Inflammatory macrophage treated with lipopolysaccharide for 4 hours (primary cell): ENCODE data around the gene HCST.
A peak's percentile ranks its signal among the peaks of the same experiment; 100 is the strongest.

Source experiments
- DNase-seq: peaks from one replicate; pipeline ENCODE4 v3.0.0-alpha.2; 2020

The HCST gene, protein sequence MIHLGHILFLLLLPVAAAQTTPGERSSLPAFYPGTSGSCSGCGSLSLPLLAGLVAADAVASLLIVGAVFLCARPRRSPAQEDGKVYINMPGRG

DNA sequence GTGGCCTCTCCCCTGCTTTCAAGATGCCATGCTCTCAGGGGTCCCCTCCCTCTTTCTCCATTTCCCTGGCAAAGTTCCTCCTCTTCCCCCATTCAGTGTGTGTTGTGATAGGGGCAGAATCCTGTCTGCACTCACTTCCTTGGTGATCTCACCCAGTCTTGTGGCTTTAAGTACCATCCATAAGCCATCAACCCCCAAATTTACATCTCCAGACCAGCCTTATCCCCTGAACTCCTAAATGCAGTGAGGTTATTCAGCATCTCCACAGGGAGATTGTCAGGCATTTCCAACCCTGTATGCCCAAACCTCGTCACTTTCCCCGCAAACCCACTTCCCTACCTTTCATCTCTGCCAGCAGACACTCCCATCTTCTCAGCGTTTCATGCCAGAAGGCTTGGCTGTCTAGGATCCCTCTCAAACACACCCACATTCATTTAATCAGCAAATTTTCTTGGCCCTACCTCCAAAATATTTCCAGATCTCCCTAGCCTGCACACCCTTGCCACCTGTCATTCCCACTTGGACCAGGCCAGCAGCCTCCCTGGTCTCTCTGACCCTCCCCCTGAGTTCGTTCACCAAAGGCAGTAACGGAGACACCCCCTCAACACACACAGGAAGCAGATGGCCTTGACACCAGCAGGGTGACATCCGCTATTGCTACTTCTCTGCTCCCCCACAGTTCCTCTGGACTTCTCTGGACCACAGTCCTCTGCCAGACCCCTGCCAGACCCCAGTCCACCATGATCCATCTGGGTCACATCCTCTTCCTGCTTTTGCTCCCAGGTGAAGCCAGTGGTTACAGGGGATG is at the start of gene HCST:
Gene HCST (plus strand): TSS at position 676 of the 808 bp plus-strand sequence. CDS start 65 bp downstream, at position 741.
- peak; percentile 73 for DNase-seq

DNA sequence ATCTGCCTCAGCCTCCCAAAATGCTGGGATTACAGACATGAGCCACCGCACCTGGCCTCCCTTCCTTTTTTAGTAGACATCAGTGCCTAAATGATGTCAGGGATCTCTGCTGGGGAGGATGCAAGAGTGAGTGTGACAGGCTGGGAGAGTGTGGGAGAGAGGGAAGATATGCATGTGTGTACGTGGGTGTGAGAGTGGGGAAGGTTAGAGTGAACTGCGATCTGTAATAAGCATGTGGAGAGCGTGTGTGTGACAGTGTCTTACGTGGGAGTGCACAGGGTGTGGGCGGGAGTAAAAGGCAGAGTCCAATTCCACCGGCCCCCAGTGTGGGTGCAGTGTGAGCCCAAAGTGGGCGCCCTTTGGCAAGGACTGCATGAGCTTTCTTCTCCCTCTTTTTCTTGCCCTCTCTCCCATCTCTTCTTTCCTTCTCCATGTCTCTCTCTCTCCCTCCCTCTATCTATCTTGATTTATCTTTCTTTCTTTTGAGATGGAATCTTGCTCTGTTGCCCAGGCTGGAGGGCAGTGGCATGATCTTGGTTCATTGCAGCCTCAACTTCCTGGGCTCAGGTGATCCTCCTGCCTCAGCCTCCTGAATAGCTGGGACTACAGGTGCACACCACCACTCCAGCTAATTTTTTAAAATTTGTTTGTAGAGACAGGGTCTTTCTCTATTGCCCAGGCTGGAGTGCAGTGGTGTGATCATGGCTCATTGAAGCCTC is 49.1 kb upstream of the HCST start:
- DNase-seq = no peak

DNA sequence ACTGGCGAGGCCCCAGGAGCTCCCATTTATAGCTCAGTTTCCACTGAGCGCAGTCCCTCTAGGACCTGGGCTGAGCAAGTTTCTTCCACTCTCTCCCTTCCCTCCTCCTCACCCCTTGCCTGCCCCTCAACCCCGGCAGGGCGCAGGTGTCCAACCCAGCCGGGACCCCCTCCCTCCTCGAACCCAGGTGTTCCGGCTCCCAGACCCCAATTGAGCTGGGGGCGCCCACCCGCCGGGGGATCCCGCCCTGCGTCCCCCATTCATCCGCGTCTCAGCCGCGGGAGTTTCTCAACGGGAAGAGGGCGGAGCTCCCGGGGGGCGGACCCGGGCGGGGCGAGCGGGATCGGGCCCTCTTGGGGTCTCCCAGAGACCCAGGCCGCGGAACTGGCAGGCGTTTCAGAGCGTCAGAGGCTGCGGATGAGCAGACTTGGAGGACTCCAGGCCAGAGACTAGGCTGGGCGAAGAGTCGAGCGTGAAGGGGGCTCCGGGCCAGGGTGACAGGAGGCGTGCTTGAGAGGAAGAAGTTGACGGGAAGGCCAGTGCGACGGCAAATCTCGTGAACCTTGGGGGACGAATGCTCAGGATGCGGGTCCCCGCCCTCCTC is 45.7 kb upstream of the HCST start, which contains the start of gene KIRREL2:
Gene KIRREL2 (plus strand): TSS at position 366 of the 604 bp plus-strand sequence. CDS start 209 bp downstream, at position 575.
- DNase-seq = no peak

DNA sequence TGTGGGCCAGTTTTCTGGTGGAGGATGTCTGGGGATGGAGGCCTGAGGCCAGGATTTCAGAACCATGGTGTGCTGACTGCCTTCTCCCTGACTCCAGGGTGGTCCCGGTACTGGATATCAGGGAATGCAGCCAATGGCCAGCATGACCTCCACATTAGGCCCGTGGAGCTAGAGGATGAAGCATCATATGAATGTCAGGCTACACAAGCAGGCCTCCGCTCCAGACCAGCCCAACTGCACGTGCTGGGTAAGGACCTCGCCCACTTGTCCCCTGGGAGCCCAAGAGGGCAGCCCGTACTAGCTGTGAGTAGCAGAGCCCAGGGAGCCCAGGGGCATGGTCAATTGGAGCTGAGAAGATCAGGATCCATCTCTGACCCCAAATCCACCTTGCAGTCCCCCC is 44.0 kb upstream of the HCST start:
- no peak for DNase-seq

DNA sequence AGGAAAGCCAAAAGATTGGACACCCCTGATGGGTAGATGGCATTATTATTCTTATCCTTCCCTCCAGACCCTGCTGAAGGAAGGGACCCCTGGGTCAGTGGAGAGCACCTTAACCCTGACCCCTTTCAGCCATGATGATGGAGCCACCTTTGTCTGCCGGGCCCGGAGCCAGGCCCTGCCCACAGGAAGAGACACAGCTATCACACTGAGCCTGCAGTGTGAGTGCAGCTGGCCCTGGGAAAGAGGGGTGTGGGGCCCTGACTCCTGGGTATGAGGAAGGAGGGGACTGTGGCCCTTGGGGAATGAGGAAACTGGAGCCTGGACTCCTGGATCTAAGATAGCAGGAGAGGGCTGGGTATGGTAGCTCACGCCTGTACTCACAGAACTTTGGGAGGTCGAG is 42.9 kb upstream of the HCST start:
- DNase-seq = no peak

DNA sequence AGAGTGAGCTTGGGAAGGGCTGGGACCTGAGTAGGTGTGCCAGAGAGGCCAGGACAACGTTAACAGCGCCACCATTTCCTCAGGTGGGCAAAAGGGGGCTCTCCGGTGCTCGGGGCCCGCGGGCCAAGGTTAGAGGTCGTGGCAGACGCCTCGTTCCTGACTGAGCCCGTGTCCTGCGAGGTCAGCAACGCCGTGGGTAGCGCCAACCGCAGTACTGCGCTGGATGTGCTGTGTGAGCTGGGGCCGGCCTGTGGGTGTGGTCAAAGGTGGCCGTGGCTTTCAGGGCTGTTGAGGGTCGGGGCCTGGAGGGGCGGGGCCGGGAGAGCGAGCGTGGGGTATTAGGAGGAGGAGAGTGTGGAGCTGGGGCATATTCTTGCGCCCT is 41.9 kb upstream of the HCST start:
- DNase-seq = no peak

DNA sequence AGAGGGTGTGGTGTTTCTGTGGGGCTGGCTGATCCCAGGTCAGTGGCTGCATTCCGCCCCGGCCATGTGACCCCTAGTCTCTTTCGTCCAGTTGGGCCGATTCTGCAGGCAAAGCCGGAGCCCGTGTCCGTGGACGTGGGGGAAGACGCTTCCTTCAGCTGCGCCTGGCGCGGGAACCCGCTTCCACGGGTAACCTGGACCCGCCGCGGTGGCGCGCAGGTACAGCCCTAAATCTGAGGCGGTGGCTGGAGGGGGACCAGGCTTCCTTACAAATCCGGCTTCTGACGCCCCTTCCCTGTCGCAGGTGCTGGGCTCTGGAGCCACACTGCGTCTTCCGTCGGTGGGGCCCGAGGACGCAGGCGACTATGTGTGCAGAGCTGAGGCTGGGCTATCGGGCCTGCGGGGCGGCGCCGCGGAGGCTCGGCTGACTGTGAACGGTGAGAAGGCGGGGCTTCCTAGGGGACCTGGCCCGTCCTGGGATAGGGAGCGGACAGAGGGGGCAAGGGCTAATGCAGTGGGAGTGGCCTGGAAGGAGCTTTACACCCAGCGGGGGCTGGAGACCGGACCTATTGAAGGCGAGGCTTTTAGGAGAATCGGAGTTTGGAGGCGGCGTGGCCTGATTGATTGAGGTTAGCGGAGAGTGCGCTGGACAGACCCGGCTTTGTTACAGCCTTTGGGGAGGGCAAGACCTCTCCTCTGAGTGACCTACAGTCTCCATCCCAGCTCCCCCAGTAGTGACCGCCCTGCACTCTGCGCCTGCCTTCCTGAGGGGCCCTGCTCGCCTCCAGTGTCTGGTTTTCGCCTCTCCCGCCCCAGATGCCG is 41.3 kb upstream of the HCST start:
- no peak for DNase-seq

DNA sequence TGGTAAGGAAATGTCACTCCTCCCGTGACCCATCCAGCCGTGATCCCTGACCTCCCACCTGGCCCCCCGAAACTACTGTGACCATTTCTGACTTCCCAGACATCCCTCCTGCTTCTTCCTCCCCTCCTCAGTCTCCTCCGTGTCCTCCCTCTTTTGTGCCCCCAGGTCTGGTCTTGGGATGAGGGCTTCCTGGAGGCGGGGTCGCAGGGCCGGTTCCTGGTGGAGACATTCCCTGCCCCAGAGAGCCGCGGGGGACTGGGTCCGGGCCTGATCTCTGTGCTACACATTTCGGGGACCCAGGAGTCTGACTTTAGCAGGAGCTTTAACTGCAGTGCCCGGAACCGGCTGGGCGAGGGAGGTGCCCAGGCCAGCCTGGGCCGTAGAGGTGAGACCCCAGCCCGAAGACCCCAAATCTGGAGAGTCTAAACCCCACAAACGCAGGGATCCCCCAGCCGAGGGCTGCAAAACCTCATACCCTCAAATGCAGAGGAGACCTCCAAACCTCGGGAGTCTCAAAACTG is 40.6 kb upstream of the HCST start:
- DNase-seq = no peak

DNA sequence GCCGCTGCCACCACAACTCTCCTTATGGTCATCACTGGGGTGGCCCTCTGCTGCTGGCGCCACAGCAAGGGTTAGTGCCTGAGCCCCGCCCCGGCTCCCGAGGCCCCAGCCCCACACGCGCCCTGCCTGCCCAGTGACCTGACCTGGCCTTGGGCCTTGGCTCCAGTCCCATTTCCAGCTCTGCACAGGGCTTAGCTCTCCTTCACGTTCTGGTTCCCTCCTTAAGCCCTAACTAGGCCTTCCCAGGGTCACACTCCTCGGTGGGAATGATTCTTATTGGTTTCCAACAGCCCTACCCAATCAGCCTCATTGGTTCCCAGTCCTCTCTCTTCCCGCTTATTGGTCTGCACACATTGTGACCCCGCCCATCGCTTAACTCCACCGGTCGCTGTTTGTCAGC is 39.8 kb upstream of the HCST start:
- DNase-seq = no peak

DNA sequence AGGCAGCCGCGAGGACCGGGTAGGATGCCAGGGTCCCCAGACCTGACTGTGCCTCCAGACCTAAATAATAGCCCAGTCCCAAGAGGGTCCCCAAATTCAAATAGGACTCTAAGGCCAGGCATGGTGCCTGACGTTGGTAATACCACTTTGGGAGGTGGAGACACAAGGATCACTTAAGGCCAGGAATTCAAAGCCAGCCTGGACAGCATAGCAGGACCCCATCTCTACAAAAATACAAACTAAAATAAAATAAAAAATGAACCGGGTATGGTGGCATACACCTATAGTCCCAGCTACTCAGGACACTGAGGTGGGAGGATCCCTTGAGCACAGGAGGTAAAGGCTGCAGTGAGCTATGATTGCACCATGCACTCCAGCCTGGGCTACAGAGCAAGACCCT is 39.3 kb upstream of the HCST start:
- DNase-seq = no peak

DNA sequence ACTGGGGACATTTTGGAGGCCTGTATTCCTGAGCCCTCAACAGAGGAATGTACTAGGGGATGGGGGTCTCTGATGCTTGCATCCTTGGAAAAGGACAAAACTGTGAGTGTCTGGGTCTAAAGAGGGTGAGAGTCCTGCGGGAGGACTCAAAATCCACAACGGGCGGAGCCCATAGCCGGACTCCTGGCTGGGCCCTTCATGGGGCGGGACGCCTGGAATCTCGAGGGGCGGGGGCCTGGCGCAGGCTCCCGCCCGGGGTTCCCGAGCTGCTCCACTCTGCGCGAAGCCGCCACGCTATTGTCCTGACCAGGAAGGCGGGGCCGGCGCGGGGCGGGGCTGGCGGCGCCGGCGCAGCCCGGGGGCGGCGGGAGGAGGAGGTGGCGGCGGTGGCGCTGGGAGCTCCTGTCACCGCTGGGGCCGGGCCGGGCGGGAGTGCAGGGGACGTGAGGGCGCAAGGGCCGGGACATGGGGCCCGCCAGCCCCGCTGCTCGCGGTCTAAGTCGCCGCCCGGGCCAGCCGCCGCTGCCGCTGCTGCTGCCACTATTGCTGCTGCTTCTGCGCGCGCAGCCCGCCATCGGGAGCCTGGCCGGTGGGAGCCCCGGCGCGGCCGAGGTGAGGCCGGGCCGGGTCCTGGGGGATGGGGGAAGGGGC is 34.0 kb upstream of the HCST start, which contains the start of gene APLP1:
Gene APLP1 (plus strand): TSS at position 403 of the 651 bp plus-strand sequence. CDS start 63 bp downstream, at position 466.
- peak; percentile 41 for DNase-seq

DNA sequence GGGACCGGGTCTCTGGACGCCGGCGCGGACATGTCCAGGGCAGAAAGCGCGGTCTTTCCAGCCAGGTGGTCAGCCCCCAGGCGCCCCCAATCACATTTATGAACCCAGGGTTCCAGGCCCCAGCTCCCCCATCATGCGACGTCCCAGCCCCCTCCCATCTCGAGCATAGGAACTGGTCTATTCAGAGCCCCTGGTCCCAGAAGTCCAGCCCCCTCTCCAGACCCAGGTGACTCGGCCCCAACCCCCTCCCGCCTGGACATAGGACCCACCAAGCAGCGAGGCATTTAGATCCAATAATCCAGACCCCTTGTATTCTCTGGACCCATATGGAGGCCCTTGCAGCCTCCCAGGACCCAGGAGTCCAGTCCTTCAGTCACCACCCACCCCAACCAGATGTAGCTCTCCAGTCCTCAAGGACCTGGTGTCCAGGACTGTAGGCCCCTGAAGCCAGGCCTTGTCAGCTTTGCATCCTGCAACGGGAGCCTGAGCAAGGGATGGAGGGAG is 33.5 kb upstream of the HCST start:
- DNase-seq = no peak

DNA sequence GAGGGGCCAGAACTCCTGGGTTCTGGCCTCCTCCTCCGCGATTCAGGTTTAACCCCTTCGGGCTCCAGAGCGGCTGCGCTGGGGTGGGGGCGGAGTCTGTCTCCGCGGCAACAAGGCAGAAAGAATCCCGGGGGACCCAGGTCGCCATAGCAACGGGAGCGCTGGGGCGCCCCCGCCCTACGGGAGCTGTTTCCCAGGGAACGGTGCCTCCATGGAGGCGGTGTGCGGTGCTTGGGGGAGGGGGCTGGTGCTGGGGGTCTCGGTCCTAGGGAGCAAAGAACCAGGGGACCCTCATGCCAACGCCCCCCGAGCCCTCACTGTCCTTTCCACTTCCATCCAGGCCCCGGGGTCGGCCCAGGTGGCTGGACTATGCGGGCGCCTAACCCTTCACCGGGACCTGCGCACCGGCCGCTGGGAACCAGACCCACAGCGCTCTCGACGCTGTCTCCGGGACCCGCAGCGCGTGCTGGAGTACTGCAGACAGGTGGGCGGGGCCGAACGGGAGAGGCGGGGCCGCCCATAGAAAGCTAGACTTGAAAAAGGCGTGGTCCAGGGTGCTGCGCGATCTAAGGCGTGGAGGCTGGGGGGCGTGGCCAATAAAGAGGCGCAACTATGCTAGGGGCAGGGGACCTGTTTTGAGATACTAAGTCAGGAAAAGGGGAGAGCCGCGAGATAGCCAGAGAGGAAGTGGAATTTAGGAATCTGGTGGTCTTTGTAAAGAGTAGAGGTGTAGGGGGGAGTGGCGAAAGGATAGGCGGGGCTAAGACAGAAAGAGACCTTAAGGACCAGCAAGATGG is 32.8 kb upstream of the HCST start:
- peak; percentile 79 for DNase-seq

DNA sequence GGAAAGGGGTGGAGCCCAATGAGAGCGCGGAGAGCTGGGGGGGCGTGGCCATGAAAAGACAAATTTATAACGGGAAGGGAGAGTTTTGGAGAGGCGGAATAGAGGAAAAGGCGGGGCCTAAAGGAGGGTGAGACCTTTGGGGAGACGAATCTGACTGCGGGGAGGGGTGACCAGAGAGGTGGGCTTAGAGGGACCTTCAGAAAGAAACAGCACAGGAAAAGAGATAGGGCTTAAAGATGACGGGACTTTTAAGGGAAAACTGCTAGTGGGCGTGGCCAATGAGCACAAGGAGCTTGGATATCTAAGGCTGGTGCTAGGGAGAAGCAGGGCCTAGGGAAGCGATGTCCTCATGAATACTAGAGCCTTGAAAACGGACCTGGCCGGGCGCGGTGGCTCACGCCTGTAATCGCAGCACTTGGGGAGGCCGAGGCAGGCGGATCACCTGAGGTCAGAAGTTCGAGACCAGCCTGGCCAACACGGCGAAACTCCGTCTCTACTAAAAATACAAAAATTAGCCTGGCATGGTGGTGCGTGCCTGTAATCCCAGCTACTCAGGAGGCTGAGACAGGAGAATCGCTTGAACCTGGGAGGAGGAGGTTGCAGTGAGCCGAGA is 32.1 kb upstream of the HCST start:
- peak; percentile 69 for DNase-seq

DNA sequence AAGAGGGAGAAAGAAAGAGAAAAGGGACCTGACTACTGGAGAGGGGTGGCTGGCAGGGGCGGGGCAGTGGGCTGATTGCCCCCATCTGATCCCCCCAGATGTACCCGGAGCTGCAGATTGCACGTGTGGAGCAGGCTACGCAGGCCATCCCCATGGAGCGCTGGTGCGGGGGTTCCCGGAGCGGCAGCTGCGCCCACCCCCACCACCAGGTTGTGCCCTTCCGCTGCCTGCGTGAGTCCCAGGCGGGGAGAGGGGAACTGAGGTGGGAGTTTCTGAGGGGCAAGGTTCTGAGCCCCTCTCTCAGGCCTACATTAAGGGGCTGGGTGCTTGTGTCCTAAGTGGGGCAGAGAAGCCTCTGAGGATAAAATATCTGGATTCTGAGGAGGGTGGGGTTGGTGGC is 31.5 kb upstream of the HCST start:
- DNase-seq = no peak

DNA sequence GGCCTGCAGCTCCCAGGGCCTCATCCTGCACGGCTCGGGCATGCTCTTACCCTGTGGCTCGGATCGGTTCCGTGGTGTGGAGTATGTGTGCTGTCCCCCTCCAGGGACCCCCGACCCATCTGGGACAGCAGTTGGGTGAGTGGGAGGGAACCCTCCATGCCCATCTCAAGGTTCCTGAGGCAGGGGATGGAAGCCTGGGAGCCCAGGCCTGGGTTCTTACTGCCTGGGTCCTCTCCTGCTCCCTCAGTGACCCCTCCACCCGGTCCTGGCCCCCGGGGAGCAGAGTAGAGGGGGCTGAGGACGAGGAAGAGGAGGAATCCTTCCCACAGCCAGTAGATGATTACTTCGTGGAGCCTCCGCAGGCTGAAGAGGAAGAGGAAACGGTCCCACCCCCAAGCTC is 30.7 kb upstream of the HCST start:
- DNase-seq = no peak

DNA sequence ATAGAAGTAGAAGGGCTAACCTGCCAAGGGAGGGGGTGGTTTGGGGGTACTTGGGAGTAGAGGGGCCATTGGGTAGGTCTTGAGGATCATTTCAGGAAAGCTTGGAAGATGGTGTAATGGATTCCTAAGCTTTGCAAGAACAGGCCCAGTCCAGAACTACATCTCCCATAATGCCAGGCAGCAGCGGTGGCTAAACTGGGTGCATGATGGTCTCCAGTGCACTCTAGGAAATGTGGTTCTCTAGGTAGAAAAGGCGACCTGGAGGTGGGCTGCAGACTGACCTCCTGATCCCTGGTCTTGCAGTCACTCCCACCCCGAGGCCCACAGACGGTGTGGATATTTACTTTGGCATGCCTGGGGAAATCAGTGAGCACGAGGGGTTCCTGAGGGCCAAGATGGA is 30.1 kb upstream of the HCST start:
- DNase-seq = no peak

DNA sequence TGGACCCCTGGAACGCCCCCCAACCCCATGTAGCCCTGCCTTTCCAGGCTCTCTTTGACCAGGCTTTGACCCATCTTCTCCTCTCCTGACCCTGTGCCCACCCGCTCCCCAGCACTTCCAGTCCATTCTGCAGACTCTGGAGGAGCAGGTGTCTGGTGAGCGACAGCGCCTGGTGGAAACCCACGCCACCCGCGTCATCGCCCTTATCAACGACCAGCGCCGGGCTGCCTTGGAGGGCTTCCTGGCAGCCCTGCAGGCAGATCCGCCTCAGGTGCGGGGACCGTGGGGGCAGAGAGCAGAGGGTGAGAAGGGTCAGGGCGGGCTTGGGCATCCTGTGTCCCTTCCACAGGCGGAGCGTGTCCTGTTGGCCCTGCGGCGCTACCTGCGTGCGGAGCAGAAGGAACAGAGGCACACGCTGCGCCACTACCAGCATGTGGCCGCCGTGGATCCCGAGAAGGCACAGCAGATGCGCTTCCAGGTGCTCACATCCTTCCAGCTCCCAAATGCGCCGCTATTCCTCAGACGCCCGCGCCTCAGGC is 27.9 kb upstream of the HCST start:
- DNase-seq = no peak

DNA sequence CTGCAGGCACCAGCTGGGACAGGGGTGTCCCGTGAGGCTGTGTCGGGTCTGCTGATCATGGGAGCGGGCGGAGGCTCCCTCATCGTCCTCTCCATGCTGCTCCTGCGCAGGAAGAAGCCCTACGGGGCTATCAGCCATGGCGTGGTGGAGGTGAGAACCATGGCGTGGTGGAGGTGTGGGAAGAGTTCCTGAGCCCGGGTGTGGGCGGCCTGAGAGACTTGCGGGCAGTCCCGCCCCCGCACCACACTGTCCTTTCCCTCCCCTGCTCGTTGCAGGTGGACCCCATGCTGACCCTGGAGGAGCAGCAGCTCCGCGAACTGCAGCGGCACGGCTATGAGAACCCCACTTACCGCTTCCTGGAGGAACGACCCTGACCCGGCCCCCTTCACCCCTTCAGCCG is 23.3 kb upstream of the HCST start:
- DNase-seq = no peak

DNA sequence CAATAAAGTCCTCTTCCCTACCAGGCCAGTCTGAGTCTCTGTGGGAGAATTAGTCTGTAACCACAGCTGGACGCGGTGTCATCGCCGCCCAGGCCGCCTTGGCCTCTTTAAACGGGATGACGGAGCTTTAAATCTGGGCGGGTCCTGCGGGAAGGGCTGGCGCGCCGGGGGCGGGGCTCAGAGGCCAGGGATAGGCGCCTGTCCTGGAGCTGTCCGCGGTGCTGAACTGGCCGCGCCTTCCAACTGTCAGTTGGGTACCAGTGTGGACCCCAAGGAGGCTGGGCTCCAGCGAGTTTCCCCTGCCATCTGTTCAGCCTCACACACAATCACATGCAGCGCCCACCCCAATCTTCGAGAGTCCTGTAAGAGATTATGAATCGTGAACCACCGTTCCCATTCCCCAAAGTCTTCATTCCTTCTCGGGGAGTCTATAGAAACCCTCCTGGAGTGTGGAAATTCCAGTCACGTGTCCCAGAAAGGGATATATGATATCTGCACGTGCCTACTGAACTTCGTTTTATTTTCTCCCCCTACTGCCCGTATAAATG is 22.5 kb upstream of the HCST start:
- peak; percentile 94 for DNase-seq
